ENCODE data around the gene MT1G. TPM values are rescaled to one million over a fixed set of nuclear protein-coding genes. Genes with fewer than 3 reads are reported as not detected.

The MT1G gene
- total RNA-seq, 3 donors from 2014 or later (not counting 1 experiment from before 2014, with no cell fraction given) = 0.80 to 1.5 TPM; not detected in 1

DNA sequence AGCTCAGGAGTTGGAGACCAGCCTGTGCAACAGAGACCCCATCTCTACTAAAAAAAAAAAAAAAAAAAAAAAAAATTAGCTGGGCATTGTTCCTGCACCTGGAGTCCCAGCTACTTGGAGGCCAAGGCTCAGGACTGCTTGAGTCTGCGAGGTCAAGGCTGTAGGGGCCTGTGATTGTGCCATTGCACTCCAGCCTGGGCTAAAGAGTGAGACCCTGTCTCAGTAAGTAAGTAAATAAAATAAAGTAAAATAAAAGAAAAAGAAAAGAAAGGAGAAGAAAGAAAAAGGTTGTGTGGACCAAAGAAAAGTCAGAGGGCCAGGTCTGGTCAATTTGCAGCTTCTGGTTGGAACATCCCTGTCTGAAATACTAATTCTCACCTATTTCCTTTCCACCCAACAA is 32.8 kb upstream of the MT1G start:
- Histone ChIP-seq H3K4me3 (ENCODE audit: low read length) (no peak overlapping the region), H3K4me1 (ENCODE audit: control insufficient read depth, insufficient read depth, low read length) (no peaks in the 10 kb centered on the region), H3K9me3 (ENCODE audit: control insufficient read depth, insufficient read depth, low read length) (peaks cover 3% of the 10 kb centered on the region), H3K27me3 (ENCODE audit: control insufficient read depth, insufficient read depth, low read length) (no peaks in the 10 kb centered on the region), H3K36me3 (ENCODE audit: control insufficient read depth, insufficient read depth, low read length) (no peaks in the 10 kb centered on the region), H3K27ac (ENCODE audit: low read length) (no peak overlapping the region)
- Mint-ChIP-seq H3K27me3 (ENCODE audit: low read depth in 2 of 2) (no peaks in the 10 kb centered on the region), H3K27ac (no peak overlapping the region), H3K36me3 (no peaks in the 10 kb centered on the region), H3K4me3 (no peak overlapping the region), H3K4me1 (peaks cover 0 to 7% of the 10 kb centered on the region in 2 donors), H3K9me3 (no peaks in the 10 kb centered on the region)
- TF ChIP-seq, protein P1, sequence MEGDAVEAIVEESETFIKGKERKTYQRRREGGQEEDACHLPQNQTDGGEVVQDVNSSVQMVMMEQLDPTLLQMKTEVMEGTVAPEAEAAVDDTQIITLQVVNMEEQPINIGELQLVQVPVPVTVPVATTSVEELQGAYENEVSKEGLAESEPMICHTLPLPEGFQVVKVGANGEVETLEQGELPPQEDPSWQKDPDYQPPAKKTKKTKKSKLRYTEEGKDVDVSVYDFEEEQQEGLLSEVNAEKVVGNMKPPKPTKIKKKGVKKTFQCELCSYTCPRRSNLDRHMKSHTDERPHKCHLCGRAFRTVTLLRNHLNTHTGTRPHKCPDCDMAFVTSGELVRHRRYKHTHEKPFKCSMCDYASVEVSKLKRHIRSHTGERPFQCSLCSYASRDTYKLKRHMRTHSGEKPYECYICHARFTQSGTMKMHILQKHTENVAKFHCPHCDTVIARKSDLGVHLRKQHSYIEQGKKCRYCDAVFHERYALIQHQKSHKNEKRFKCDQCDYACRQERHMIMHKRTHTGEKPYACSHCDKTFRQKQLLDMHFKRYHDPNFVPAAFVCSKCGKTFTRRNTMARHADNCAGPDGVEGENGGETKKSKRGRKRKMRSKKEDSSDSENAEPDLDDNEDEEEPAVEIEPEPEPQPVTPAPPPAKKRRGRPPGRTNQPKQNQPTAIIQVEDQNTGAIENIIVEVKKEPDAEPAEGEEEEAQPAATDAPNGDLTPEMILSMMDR (IDR thresholded peaks at IDR 0.05) = no peak
- no peak for DNase-seq
- intact Hi-C loops (cut with micrococcal nuclease) = loop anchor here (5.0 kb wide), 1 partner anchor 753 kb away; no protein-coding TSS in a partner anchor
- no peak for ATAC-seq
- whole genome bisulfite sequencing (ENCODE audit: insufficient coverage) = 92% methylated on average over 1 of the region's 1 CpG

DNA sequence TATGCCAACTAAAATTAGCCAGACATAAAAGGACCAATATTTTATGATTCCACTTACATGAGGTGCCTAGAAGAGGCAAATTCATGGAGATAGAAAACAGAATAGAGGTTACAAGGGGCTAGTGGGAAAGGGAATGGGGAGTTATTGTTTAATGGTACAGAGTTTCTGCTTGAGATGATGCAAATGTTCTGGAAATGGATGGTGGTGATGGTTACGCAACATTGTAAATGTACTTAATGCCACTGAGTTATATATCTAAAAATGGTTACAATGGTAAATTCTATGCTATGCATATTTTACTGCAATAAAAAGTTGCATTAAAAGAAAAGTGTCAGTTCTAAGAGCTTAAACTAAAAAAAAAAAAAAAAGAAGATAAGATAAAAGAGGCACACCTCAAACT is 32.3 kb upstream of the MT1G start:
- no peak overlapping the region for H3K27ac ChIP-seq (ENCODE audit: low read length)
- Mint-ChIP-seq H3K27ac (no peak overlapping the region), H3K36me3 (no peaks in the 10 kb centered on the region), H3K4me1 (peaks cover 0 to 7% of the 10 kb centered on the region in 2 donors), H3K9me3 (no peaks in the 10 kb centered on the region), H3K27me3 (ENCODE audit: low read depth in 2 of 2) (no peaks in the 10 kb centered on the region), H3K4me3 (no peak overlapping the region)
- H3K4me1 ChIP-seq (ENCODE audit: control insufficient read depth, insufficient read depth, low read length) = no peaks in the 10 kb centered on the region
- DNase-seq (no peak), ATAC-seq (no peak)
- H3K4me3 ChIP-seq (ENCODE audit: low read length) = no peak overlapping the region
- intact Hi-C loops (cut with micrococcal nuclease) = loop anchor here (5.0 kb wide), 1 partner anchor 753 kb away; no protein-coding TSS in a partner anchor
- 60% methylated on average over 1 of the region's 1 CpG for WGBS (ENCODE audit: insufficient coverage)
- peaks cover 3% of the 10 kb centered on the region for H3K9me3 ChIP-seq (ENCODE audit: control insufficient read depth, insufficient read depth, low read length)
- no peaks in the 10 kb centered on the region for H3K36me3 ChIP-seq (ENCODE audit: control insufficient read depth, insufficient read depth, low read length)
- TF ChIP-seq, protein P1 (IDR thresholded peaks at IDR 0.05) = no peak
- H3K27me3 ChIP-seq (ENCODE audit: control insufficient read depth, insufficient read depth, low read length) = no peaks in the 10 kb centered on the region

DNA sequence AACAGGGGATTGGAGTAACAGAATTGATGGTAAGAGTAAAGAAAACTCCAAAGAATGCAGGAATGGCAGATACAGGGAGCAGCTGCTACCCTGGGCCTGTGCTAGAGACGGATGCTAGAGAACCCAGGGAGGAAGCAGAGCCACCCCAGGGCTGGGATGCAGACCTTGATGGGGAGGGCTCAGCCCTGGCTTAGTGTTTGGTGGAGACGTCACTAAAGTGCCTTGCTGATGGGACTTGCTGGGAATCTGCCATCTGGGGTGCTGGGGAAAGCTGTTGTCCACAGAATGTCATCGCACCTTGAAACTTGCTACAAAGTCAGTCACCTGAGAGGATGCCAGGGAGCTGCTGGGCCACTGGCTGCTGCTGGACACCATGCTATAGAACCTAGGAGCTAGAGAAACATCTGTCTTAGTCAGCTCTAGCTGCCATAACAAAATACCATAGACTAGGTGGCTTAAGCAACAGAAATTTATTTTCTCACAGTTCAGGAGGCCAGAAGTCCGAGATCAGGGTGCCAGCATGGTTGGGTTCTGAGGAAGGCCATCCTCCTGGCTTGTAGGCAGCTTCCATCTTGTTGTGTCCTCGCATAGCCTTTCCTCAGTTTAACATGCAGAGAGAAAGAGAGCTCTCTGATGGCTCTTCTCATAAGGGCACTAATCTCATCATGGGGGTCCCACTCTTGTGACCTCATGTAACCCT is 29.7 kb upstream of the MT1G start:
- H3K4me3 Mint-ChIP-seq = no peak overlapping the region
- no peaks in the 10 kb centered on the region for H3K27me3 Mint-ChIP-seq (ENCODE audit: low read depth in 2 of 2)
- no peaks in the 10 kb centered on the region for H3K27me3 ChIP-seq (ENCODE audit: control insufficient read depth, insufficient read depth, low read length)
- H3K27ac Mint-ChIP-seq = no peak overlapping the region
- no peaks in the 10 kb centered on the region for H3K9me3 Mint-ChIP-seq
- H3K9me3 ChIP-seq (ENCODE audit: control insufficient read depth, insufficient read depth, low read length) = peaks cover 3% of the 10 kb centered on the region
- peaks cover 0 to 7% of the 10 kb centered on the region in 2 donors for H3K4me1 Mint-ChIP-seq
- H3K4me1 ChIP-seq (ENCODE audit: control insufficient read depth, insufficient read depth, low read length) = no peaks in the 10 kb centered on the region
- H3K27ac ChIP-seq (ENCODE audit: low read length) = no peak overlapping the region
- TF ChIP-seq, protein P1 (IDR thresholded peaks at IDR 0.05) = no peak
- DNase-seq (no peak), ATAC-seq (no peak)
- no peaks in the 10 kb centered on the region for H3K36me3 ChIP-seq (ENCODE audit: control insufficient read depth, insufficient read depth, low read length)
- no peaks in the 10 kb centered on the region for H3K36me3 Mint-ChIP-seq
- 90% methylated on average over 5 of the region's 5 CpGs for WGBS (ENCODE audit: insufficient coverage)
- intact Hi-C loops (cut with micrococcal nuclease) = no loop called here
- no peak overlapping the region for H3K4me3 ChIP-seq (ENCODE audit: low read length)

DNA sequence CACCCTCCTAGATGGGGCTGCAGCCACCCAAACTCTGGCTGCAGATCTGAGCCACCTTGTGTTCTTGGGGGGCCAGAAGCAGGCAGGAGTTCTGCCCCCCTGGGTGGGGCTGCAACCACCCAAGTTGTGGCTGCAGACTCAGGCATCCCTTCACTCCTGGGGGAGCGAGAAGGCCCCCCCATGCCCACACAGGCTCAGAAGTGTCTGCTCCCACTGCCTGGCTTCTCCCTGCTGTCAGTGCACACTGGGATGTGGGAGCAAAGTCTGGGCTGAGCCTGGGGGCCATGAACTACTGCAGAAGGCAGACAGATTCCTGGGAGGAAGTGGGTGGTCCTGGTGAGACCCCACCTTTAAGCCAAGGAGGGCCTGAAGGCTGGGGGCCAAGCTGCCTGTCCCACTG is 27.4 kb upstream of the MT1G start:
- 58% methylated on average over 1 of the region's 1 CpG for WGBS (ENCODE audit: insufficient coverage)
- H3K27me3 Mint-ChIP-seq (ENCODE audit: low read depth in 2 of 2) = peaks cover 4 to 6% of the 10 kb centered on the region in 2 donors
- intact Hi-C loops (cut with micrococcal nuclease) = no loop called here
- Histone ChIP-seq H3K27me3 (ENCODE audit: control insufficient read depth, insufficient read depth, low read length) (no peaks in the 10 kb centered on the region), H3K4me3 (ENCODE audit: low read length) (no peak overlapping the region), H3K36me3 (ENCODE audit: control insufficient read depth, insufficient read depth, low read length) (no peaks in the 10 kb centered on the region), H3K9me3 (ENCODE audit: control insufficient read depth, insufficient read depth, low read length) (peaks cover 3% of the 10 kb centered on the region), H3K27ac (ENCODE audit: low read length) (no peak overlapping the region), H3K4me1 (ENCODE audit: control insufficient read depth, insufficient read depth, low read length) (no peaks in the 10 kb centered on the region)
- no peaks in the 10 kb centered on the region for H3K9me3 Mint-ChIP-seq
- DNase-seq = no peak
- no peaks in the 10 kb centered on the region for H3K36me3 Mint-ChIP-seq
- H3K27ac Mint-ChIP-seq = no peak overlapping the region
- TF ChIP-seq, protein P1 (IDR thresholded peaks at IDR 0.05) = no peak
- no peak for ATAC-seq
- H3K4me3 Mint-ChIP-seq = no peak overlapping the region
- H3K4me1 Mint-ChIP-seq = no peaks in the 10 kb centered on the region
